Endodermal cell (in vitro differentiated cells): ENCODE results near the gene ADGRB2. TPM values are rescaled to one million over a fixed set of nuclear protein-coding genes. Genes with fewer than 3 reads are reported as not detected.

Experiments used
- DNase-seq: peaks from one replicate; pipeline ENCODE4 v3.0.0-alpha.2; 2017
- H3K27ac ChIP-seq: 2 replicates; pipeline ENCODE4 v1.5.1; 2013; ENCODE audit warnings: mild to moderate bottlenecking, low read depth, low read length, moderate library complexity
- H3K27me3 ChIP-seq: 2 replicates; pipeline ENCODE4 v1.6.1; 2013; ENCODE audit warnings: mild to moderate bottlenecking, low read length, moderate library complexity; ENCODE audit not compliant: insufficient read depth, control insufficient read depth, poor library complexity, severe bottlenecking
- H3K36me3 ChIP-seq: 2 replicates; pipeline ENCODE4 v1.7.0; 2013; ENCODE audit warnings: mild to moderate bottlenecking, low read length, moderate library complexity; ENCODE audit not compliant: control insufficient read depth, insufficient read depth
- H3K4me1 ChIP-seq: one replicate; pipeline ENCODE4 v1.7.0; 2013; ENCODE audit warnings: low read length; ENCODE audit not compliant: control insufficient read depth, insufficient read depth
- H3K4me3 ChIP-seq: 2 replicates; pipeline ENCODE4 v1.5.1; 2013; ENCODE audit warnings: mild to moderate bottlenecking, low read length, moderate library complexity
- H3K9ac ChIP-seq: 2 replicates; pipeline ENCODE4 v1.6.1; 2013; ENCODE audit warnings: mild to moderate bottlenecking, low read length, moderate library complexity; ENCODE audit not compliant: poor library complexity, severe bottlenecking; ENCODE audit errors: extremely low read depth
- H3K9me3 ChIP-seq: 2 replicates; pipeline ENCODE4 v1.6.1; 2013; ENCODE audit warnings: mild to moderate bottlenecking, low read length, moderate library complexity; ENCODE audit not compliant: control insufficient read depth
- H3K27ac Mint-ChIP-seq: 2 replicates; pipeline ENCODE4 v1.8.0; 2020; ENCODE audit warnings: mixed read lengths
- H3K27me3 Mint-ChIP-seq: 2 replicates; pipeline ENCODE4 v1.8.0; 2021; ENCODE audit warnings: mild to moderate bottlenecking, mixed read lengths; ENCODE audit not compliant: insufficient read depth
- H3K36me3 Mint-ChIP-seq: 2 replicates; pipeline ENCODE4 v1.8.0; 2020; ENCODE audit warnings: low read depth, mixed read lengths
- H3K4me1 Mint-ChIP-seq: 2 replicates; pipeline ENCODE4 v1.8.0; 2020; ENCODE audit warnings: mixed read lengths
- H3K4me3 Mint-ChIP-seq: 2 replicates; pipeline ENCODE4 v1.8.0; 2020; ENCODE audit warnings: mild to moderate bottlenecking, moderate library complexity, mixed read lengths
- H3K9me3 Mint-ChIP-seq: 2 replicates; pipeline ENCODE4 v1.8.0; 2020; ENCODE audit warnings: mild to moderate bottlenecking, mixed read lengths
- CTCF ChIP-seq: fragments of 200-600 bp; sonication (generic); conservative IDR thresholded peaks from 2 replicates; pipeline ENCODE4 v1.5.0; 2021; ENCODE audit warnings: antibody characterized with exemption, mild to moderate bottlenecking
- WGBS, 2 experiments: methylation state at CpG; one replicate each; pipeline versions ENCODE4 v1.1.5 to v1.1.7; 2013; ENCODE audit warnings: missing lambda C conversion rate in 2 of 2, mixed read lengths in 1 of 2; ENCODE audit not compliant: insufficient coverage in 1 of 2, insufficient read length in 1 of 2; 5-methylcytosine and 5-hydroxymethylcytosine counted together
- total RNA-seq, 2 donors: library from RNA; stranded (reverse); fragmentation: NEBNext Ultra II Directional in 1 of 2; extraction: Animal tissue kit (Norgen Biotek cat#: 25700) in 1 of 2; gene quantifications; 2 replicates in 1 of 2; 3 replicates in 1 of 2; pipeline ENCODE4 v1.2.1, GENCODE V29; 2021

ADGRB2 gene
- total RNA-seq, 2 donors from 2014 or later = 13.1 to 22.7 TPM

DNA sequence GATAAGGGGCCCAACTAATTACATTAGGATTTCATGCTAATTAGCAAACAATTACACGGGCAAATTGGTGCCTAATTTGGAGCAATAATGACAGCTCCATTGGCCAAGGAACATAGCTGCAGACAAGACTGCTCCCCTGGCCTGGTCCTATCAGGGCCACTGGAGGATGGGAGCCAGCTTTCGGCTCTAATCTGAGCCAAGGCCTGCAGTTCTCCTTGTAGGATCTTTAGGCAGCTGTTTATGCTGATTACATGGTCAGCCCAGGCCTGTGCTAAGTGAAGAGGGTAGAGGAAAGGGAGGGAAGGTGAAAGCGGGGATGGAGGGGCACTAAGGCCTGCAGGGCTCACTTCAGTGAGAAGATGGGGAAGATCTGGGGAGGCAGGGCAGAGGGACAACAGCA is 12.4 kb upstream of the ADGRB2 start:
- Histone ChIP-seq H3K27ac (no peak overlapping the region), H3K4me1 (peaks cover 18% of the 10 kb centered on the region), H3K27me3 (peaks cover 35% of the 10 kb centered on the region), H3K4me3 (no peak overlapping the region), H3K9me3 (no peaks in the 10 kb centered on the region), H3K9ac (no peak overlapping the region), H3K36me3 (no peaks in the 10 kb centered on the region)
- Mint-ChIP-seq H3K9me3 (no peaks in the 10 kb centered on the region), H3K36me3 (no peaks in the 10 kb centered on the region), H3K27ac (peak overlapping the region; percentile 26), H3K4me1 (peaks cover 40% of the 10 kb centered on the region), H3K27me3 (peaks cover 42% of the 10 kb centered on the region), H3K4me3 (no peak overlapping the region)
- WGBS, 2 experiments = 49 to 67% methylated on average over 3 of the region's 3 CpGs
- DNase-seq = no peak
- TF ChIP-seq CTCF = no peak

DNA sequence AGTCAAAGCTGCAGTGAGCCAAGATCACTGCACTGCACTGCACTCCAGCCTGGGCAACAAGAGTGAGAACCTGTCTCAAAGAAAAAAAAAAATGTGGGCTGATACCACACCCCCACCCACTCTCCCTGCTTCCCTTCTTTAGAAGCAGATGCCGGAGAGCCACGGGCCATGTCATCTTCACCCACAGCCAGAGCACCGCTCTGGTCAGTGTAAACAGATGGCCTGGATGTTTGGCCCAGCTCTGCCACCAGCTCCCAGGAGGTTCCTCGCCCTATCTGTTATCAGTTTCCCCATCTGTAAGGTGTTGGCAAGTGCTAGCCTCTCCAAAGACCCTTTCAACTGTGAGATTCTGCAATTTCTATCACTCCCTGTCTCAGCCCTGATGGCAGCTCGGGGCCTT is 11.9 kb upstream of the ADGRB2 start:
- Histone ChIP-seq H3K9ac (no peak overlapping the region), H3K27ac (no peak overlapping the region), H3K4me3 (no peak overlapping the region), H3K27me3 (peaks cover 35% of the 10 kb centered on the region), H3K9me3 (no peaks in the 10 kb centered on the region), H3K36me3 (no peaks in the 10 kb centered on the region), H3K4me1 (peaks cover 17% of the 10 kb centered on the region)
- Mint-ChIP-seq H3K27me3 (peaks cover 47% of the 10 kb centered on the region), H3K4me3 (no peak overlapping the region), H3K27ac (peak overlapping the region; percentile 26), H3K36me3 (no peaks in the 10 kb centered on the region), H3K9me3 (no peaks in the 10 kb centered on the region), H3K4me1 (peaks cover 40% of the 10 kb centered on the region)
- TF ChIP-seq CTCF = no peak
- WGBS, 2 experiments = 77 to 79% methylated on average over 2 to 5 of the region's 5 CpGs
- DNase-seq = no peak

GRCh38 chr1:31775210-31775999 is 11.3 kb upstream of the ADGRB2 start:
- Mint-ChIP-seq H3K4me3 (no peak overlapping the region), H3K27me3 (peaks cover 51% of the 10 kb centered on the region)
- WGBS, 2 experiments = 82 to 90% methylated on average over 9 to 10 of the region's 10 CpGs

More at GRCh38 chr1:31775210-31775999, 11.3 kb upstream of the ADGRB2 start:
- Histone ChIP-seq H3K36me3 (no peaks in the 10 kb centered on the region), H3K27ac (no peak overlapping the region), H3K9ac (no peak overlapping the region), H3K27me3 (peaks cover 35% of the 10 kb centered on the region), H3K4me1 (peaks cover 22% of the 10 kb centered on the region), H3K9me3 (no peaks in the 10 kb centered on the region), H3K4me3 (no peak overlapping the region)
- Mint-ChIP-seq H3K36me3 (no peaks in the 10 kb centered on the region), H3K27ac (no peak overlapping the region), H3K4me1 (peaks cover 41% of the 10 kb centered on the region), H3K9me3 (no peaks in the 10 kb centered on the region)
- TF ChIP-seq CTCF = no peak
- no peak for DNase-seq
